Measurements from ENCODE around the gene DIS3L2.

DNA sequence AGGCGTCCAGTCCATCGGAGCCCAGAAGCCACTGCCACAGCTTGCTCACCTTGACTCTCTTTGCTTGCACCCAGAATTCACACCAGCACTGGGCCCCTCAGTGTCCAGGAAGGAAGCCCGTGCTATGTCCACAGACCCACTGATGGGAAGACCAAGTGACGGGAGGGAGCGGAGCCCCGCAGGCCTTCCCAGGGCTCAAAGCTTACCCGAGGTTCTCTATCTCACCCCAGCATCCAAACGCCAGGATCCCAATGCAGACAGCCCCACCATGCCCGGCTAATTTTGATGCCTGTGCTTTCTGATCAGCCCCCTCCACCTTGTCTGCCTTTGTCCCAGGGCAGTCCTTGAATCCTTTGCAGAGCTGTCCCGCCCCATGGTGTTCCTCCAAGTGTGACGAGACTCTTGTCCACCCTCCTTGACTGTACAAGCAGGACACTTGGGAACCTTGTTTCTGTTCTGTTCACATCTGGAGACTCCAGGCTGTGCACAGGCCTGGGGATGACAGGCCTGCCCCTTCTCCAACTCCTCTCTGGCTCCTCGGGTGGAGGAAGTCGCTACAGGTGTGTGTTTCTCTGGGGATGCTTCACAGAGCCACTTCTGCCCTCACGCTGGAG is 47.3 kb upstream of the DIS3L2 start:
- TF ChIP-seq POLR2A (IDR thresholded peaks at IDR 0.05; ENCODE audit: low read depth, low read length) (no peak), TAF1 (IDR thresholded peaks at IDR 0.05; ENCODE audit: borderline replicate concordance, low read depth, low read length) (no peak)

Data from GM12892 (cell line).